Fibroblast of gingiva (primary cell): ENCODE measurements around the gene PIGU.
A peak's percentile ranks its signal among the peaks of the same experiment; 100 is the strongest.
"Not testable (repeated sequence)": the region's sequence is repeated elsewhere in the genome, so short reads cannot be mapped to it uniquely, and the experiment has no call there.

ENCODE experiments used
- DNase-seq: peaks from one replicate; pipeline ENCODE4 v3.0.0-alpha.2; 2011; ENCODE audit warnings: low read depth

The PIGU gene

GRCh38 chr20:34661811-34662210 lies 15.1 kb downstream of the PIGU start:
- DNase-seq, result not testable (repeated sequence)

GRCh38 chr20:34658654-34659053 lies 18.2 kb downstream of the PIGU start:
- DNase-seq, result not testable (repeated sequence)

GRCh38 chr20:34654207-34654744 lies 22.6 kb downstream of the PIGU start:
- no peak for DNase-seq

- no peak for DNase-seq
Measured at GRCh38 chr20:34651200-34651599, 25.7 kb downstream of the PIGU start.

- DNase-seq, result no peak
Measured at GRCh38 chr20:34647737-34648136, 29.2 kb downstream of the PIGU start.

- DNase-seq, result no peak
Measured at GRCh38 chr20:34644951-34645350, 31.9 kb downstream of the PIGU start.

- no peak for DNase-seq
Measured at GRCh38 chr20:34644345-34644744, 32.5 kb downstream of the PIGU start.

- DNase-seq, result peak; percentile 90
Measured at GRCh38 chr20:34643928-34644327, 33.0 kb downstream of the PIGU start.

GRCh38 chr20:34642009-34642408 lies 34.9 kb downstream of the PIGU start:
- no peak for DNase-seq

- no peak for DNase-seq
Measured at GRCh38 chr20:34639755-34640222, 37.1 kb downstream of the PIGU start.

- no peak for DNase-seq
Measured at GRCh38 chr20:34638532-34638931, 38.4 kb downstream of the PIGU start.

- DNase-seq, result no peak
Measured at GRCh38 chr20:34638039-34638292, 38.9 kb downstream of the PIGU start.

GRCh38 chr20:34637245-34638038 lies 39.5 kb downstream of the PIGU start:
- peak; percentile 92 for DNase-seq

GRCh38 chr20:34636648-34637047 lies 40.2 kb downstream of the PIGU start:
- DNase-seq, result no peak

GRCh38 chr20:34634392-34634791 lies 42.5 kb downstream of the PIGU start:
- peak; percentile 45 for DNase-seq

- DNase-seq, result no peak
Measured at GRCh38 chr20:34632870-34633452, 43.9 kb downstream of the PIGU start.

- no peak for DNase-seq
Measured at GRCh38 chr20:34629904-34630303, 47.0 kb downstream of the PIGU start.

GRCh38 chr20:34629342-34629741 lies 47.5 kb downstream of the PIGU start:
- peak; percentile 89 for DNase-seq

GRCh38 chr20:34628026-34628425 lies 48.9 kb downstream of the PIGU start:
- no peak for DNase-seq

GRCh38 chr20:34627458-34627857 lies 49.4 kb downstream of the PIGU start:
- DNase-seq, result no peak

- DNase-seq, result no peak
Measured at GRCh38 chr20:34626992-34627391, 49.9 kb downstream of the PIGU start.

GRCh38 chr20:34624629-34625028 lies 52.3 kb downstream of the PIGU start:
- no peak for DNase-seq

- DNase-seq, result no peak
Measured at GRCh38 chr20:34622821-34623451, 54.0 kb downstream of the PIGU start.
